CD4-positive, alpha-beta T cell (primary cell): ENCODE results near the gene CCR6. TPM values are rescaled to one million over a fixed set of nuclear protein-coding genes. Genes with fewer than 3 reads are reported as not detected.
"Not testable (repeated sequence)": the region's sequence is repeated elsewhere in the genome, so short reads cannot be mapped to it uniquely, and the experiment has no call there.

Source experiments
- ATAC-seq: fragments of 200-7000 bp; cut with Tn5 transposase; one replicate; pipeline ENCODE4 v1.10.0; 2022; ENCODE audit warnings: mild to moderate bottlenecking; ENCODE audit not compliant: poor library complexity
- CTCF ChIA-PET: fragments of 350-600 bp; sonication (Branson Sonifier 250); formaldehyde crosslinking; loops from one replicate; lab custom pipeline; 2021; ENCODE audit warnings: antibody characterized with exemption, inconsistent platforms; lab: Charles Lee
- POLR2A ChIA-PET: fragments of 350-600 bp; sonication (Branson Sonifier 250); formaldehyde crosslinking; loops from one replicate; lab custom pipeline; 2021; ENCODE audit warnings: antibody characterized with exemption, inconsistent platforms; lab: Charles Lee
- DNase-seq, 14 experiments: peaks; one replicate each; pipeline ENCODE4 v3.0.0-alpha.2; 2013 to 2020; ENCODE audit warnings: mixed read lengths in 2 of 14
- H3K27ac ChIP-seq, 2 donors: one replicate each; pipeline versions ENCODE4 v1.5.1 to v1.7.0; 2013; ENCODE audit warnings: low read length in 2 of 2, low read depth in 1 of 2, mild to moderate bottlenecking in 1 of 2
- H3K27me3 ChIP-seq, 2 experiments: 1 replicate in 1 of 2; 2 replicates in 1 of 2; pipeline versions ENCODE4 v1.6.1 to v1.7.0; 2013; ENCODE audit warnings: low read length in 2 of 2, control low read depth in 1 of 2, mild to moderate bottlenecking in 1 of 2, moderate library complexity in 1 of 2; ENCODE audit not compliant: insufficient read depth in 2 of 2, control insufficient read depth in 1 of 2
- H3K36me3 ChIP-seq: one replicate; pipeline ENCODE4 v1.6.1; 2013; ENCODE audit warnings: low read length, control low read depth; ENCODE audit not compliant: insufficient read depth
- H3K4me1 ChIP-seq: one replicate; pipeline ENCODE4 v1.6.1; 2013; ENCODE audit warnings: low read length, control low read depth; ENCODE audit not compliant: insufficient read depth
- H3K4me3 ChIP-seq: one replicate; pipeline ENCODE4 v1.5.1; 2013; ENCODE audit warnings: mild to moderate bottlenecking, low read length, moderate library complexity
- H3K9me3 ChIP-seq, 2 experiments: 1 replicate in 1 of 2; 2 replicates in 1 of 2; pipeline versions ENCODE4 v1.6.1 to v1.7.0; 2013; ENCODE audit warnings: low read length in 2 of 2, mild to moderate bottlenecking in 2 of 2, control low read depth in 1 of 2, moderate library complexity in 1 of 2; ENCODE audit not compliant: control insufficient read depth in 1 of 2, insufficient read depth in 1 of 2
- H3K27ac Mint-ChIP-seq: one replicate; pipeline ENCODE4 v1.8.0; 2020; ENCODE audit warnings: mixed read lengths
- H3K27me3 Mint-ChIP-seq: one replicate; pipeline ENCODE4 v1.8.0; 2021; ENCODE audit warnings: mixed read lengths
- H3K36me3 Mint-ChIP-seq: one replicate; pipeline ENCODE4 v1.8.0; 2021; ENCODE audit warnings: low read depth, mixed read lengths
- H3K4me1 Mint-ChIP-seq: one replicate; pipeline ENCODE4 v1.8.0; 2021; ENCODE audit warnings: low read depth, mixed read lengths
- H3K4me3 Mint-ChIP-seq: one replicate; pipeline ENCODE4 v1.8.0; 2020; ENCODE audit warnings: mild to moderate bottlenecking, mixed read lengths
- H3K9me3 Mint-ChIP-seq: one replicate; pipeline ENCODE4 v1.8.0; 2020; ENCODE audit warnings: mixed read lengths
- CTCF ChIP-seq: fragments of 200-600 bp; IDR thresholded peaks from one replicate; pipeline ENCODE4 v1.8.0; 2022; ENCODE audit warnings: antibody characterized with exemption, mild to moderate bottlenecking
- intact Hi-C, 2 experiments: fragments of 100-400 bp; cut with DNase I in 1 of 2; cut with micrococcal nuclease in 1 of 2; formaldehyde crosslinking; loops; one replicate each; pipeline versions ENCODE4 v1.15.1 to v1.9.0; 2023 to 2025; cut with DNase I, micrococcal nuclease
- total RNA-seq, 174 experiments: library from RNA in 2 of 174; stranded (reverse) in 2 of 174; gene quantifications; one replicate each; pipeline ENCODE4 v1.2.3 and lab custom pipeline; 2021 to 2026

CCR6 gene
- total RNA-seq, 2 experiments from 2014 or later: 13.6 to 15.9 TPM

DNA sequence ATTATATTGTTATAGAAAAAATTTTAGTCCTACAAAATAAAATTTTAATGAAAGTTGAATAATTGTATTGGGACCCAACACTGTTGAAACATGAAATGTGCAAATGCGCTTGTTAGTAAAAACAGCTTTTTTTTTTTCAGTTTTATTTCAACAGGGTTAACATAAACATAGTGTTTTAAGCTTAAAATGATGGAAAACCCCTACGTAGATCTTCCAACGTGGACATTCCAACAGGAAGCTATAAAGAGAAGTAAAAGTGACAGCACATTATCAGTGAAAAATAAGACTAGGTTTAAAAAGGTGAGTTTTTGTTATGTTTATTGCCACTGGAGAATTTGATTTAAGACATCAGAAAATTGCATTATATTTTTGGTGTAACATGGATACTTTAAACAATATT, 41.4 kb downstream of the CCR6 start:
- H3K9me3 Mint-ChIP-seq: no peaks in the 10 kb centered on the region
- no peak for TF ChIP-seq CTCF
- no peak overlapping the region for H3K4me3 Mint-ChIP-seq
- no peaks in the 10 kb centered on the region for H3K27me3 ChIP-seq
- H3K9me3 ChIP-seq: no peaks in the 10 kb centered on the region
- no peaks in the 10 kb centered on the region for H3K4me1 Mint-ChIP-seq
- no peak for DNase-seq
- H3K36me3 Mint-ChIP-seq: no peaks in the 10 kb centered on the region
- intact Hi-C loops: no loop called here
- POLR2A ChIA-PET: no interaction called here
- CTCF ChIA-PET: no interaction called here
- no peaks in the 10 kb centered on the region for H3K36me3 ChIP-seq
- H3K27ac ChIP-seq: no peak overlapping the region
- H3K4me1 ChIP-seq: no peaks in the 10 kb centered on the region
- no peak overlapping the region for H3K4me3 ChIP-seq
- H3K27ac Mint-ChIP-seq: no peak overlapping the region
- no peak for ATAC-seq
- H3K27me3 Mint-ChIP-seq: peaks cover 2% of the 10 kb centered on the region

DNA sequence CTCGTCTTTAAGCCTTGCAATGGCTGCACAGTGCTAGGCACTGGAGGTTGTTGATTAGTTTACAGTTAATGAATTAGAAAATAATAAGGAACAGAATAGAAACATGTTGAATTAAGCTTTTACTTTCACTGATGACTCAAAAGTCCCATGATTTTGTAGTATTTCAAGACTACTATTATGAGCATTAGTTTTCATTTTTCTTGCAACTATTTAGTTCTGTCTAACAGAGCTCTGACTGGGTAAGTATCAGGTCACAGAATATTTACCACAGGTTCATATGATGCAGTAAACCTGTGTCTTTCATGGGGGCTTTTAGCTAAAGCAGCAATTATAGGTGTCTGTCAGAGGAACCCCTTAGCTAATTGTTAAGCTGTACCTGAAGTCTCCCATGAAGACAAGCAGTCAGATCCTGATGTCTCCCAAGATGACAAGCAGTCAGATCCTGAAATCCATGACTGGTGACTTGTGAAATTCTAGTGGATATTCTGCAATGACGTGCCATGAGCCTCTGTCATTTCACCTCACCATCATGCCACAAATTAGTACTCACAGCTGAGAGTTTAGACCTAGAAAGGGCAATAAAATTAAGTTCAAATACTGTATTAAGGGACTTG, 43.1 kb downstream of the CCR6 start:
- CTCF ChIA-PET: no interaction called here
- H3K27ac ChIP-seq: no peak overlapping the region
- no peaks in the 10 kb centered on the region for H3K36me3 ChIP-seq
- POLR2A ChIA-PET: no interaction called here
- Mint-ChIP-seq H3K9me3 (no peaks in the 10 kb centered on the region), H3K4me3 (no peak overlapping the region), H3K4me1 (no peaks in the 10 kb centered on the region), H3K27me3 (peaks cover 8% of the 10 kb centered on the region), H3K27ac (no peak overlapping the region), H3K36me3 (no peaks in the 10 kb centered on the region)
- H3K27me3 ChIP-seq: no peaks in the 10 kb centered on the region
- no peak for ATAC-seq
- intact Hi-C loops: no loop called here
- no peaks in the 10 kb centered on the region for H3K4me1 ChIP-seq
- no peaks in the 10 kb centered on the region for H3K9me3 ChIP-seq
- no peak for TF ChIP-seq CTCF
- H3K4me3 ChIP-seq: no peak overlapping the region
- no peak for DNase-seq

DNA sequence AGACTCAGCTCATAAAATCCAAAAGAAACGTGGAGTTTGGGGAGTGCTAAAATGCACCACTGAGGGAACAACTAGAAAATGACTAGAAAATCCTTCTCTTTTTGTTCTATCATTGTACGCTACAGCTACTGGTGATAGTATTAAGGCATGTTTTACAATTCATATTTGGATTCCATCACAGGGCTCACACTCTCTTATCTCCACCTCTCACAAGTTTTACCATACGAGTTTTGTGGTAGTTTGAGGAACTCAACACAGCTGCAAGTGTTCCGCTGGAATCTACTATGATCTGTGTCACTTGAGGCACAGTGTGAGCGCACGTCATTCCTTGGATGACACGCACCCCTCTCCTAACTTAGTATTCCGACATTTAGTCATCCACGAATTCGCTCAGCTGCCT, 44.8 kb downstream of the CCR6 start:
- H3K36me3 Mint-ChIP-seq, H3K27ac Mint-ChIP-seq, POLR2A ChIA-PET, H3K27me3 ChIP-seq, H3K4me1 ChIP-seq, H3K9me3 Mint-ChIP-seq, H3K4me3 ChIP-seq, H3K9me3 ChIP-seq, H3K4me1 Mint-ChIP-seq, H3K27ac ChIP-seq, intact Hi-C loops, ATAC-seq, H3K36me3 ChIP-seq, CTCF ChIA-PET, H3K4me3 Mint-ChIP-seq, DNase-seq: not testable (repeated sequence)
- H3K27me3 Mint-ChIP-seq: peaks cover 12% of the 10 kb centered on the region

GRCh38 chr6:167168296-167168695, 45.4 kb downstream of the CCR6 start:
- H3K9me3 ChIP-seq, H3K27ac ChIP-seq, H3K27ac Mint-ChIP-seq, H3K4me1 ChIP-seq, ATAC-seq, H3K27me3 ChIP-seq, CTCF ChIA-PET, H3K4me3 Mint-ChIP-seq, H3K4me3 ChIP-seq, DNase-seq, H3K36me3 ChIP-seq, H3K4me1 Mint-ChIP-seq, POLR2A ChIA-PET, H3K9me3 Mint-ChIP-seq, intact Hi-C loops, H3K36me3 Mint-ChIP-seq: not testable (repeated sequence)
- H3K27me3 Mint-ChIP-seq: peaks cover 14% of the 10 kb centered on the region

DNA sequence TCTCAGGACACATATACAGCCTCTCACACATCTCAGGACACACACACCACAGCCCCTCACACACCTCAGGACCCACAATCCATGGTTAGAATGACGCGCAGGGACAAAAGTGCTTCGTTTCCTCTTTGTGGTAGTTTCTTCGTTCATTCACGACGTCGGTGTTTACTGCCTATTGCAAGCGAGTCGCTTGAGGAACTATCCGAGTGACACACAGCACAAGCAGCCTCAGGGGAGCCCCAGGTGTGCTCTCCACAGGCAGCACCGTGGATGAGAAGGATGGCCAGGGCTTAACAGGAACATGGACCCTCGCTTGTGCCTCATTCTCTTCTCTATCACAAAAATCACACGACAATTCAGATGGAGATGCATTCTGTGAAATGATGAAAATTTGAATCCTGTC, 47.0 kb downstream of the CCR6 start:
- H3K27ac Mint-ChIP-seq, intact Hi-C loops: not testable (repeated sequence)

DNA sequence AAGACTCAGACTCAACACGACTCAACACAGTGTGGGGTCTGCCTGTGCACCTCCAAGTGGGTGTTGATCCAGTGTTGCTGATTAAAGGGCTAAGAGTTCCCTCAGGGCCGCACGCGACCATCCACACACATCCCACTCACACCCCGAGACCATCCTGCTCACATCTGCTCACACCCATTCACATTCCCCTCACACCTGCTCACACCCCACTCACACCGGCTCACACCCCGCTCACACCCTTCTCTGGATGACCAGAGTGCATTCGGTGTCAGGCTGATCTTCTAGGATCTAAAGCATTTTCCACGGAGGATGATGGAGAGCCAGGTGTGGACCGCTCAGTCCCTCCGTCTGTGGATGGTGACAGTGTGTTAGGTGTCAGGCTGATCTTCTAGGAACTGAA, 48.4 kb downstream of the CCR6 start:
- DNase-seq, H3K36me3 Mint-ChIP-seq, POLR2A ChIA-PET, H3K4me1 ChIP-seq, H3K4me3 ChIP-seq, ATAC-seq, intact Hi-C loops, H3K27ac Mint-ChIP-seq, H3K27ac ChIP-seq, H3K36me3 ChIP-seq, H3K4me3 Mint-ChIP-seq, H3K9me3 Mint-ChIP-seq, H3K9me3 ChIP-seq, H3K4me1 Mint-ChIP-seq, H3K27me3 ChIP-seq, CTCF ChIA-PET: not testable (repeated sequence)
- peaks cover 14% of the 10 kb centered on the region for H3K27me3 Mint-ChIP-seq

More for the DNA sequence above, 47.0 kb downstream of the CCR6 start:
- CTCF ChIA-PET, DNase-seq, H3K9me3 Mint-ChIP-seq, H3K27me3 ChIP-seq, POLR2A ChIA-PET, H3K4me1 Mint-ChIP-seq, H3K27ac ChIP-seq, H3K4me3 Mint-ChIP-seq, H3K4me1 ChIP-seq, H3K36me3 Mint-ChIP-seq, H3K9me3 ChIP-seq, ATAC-seq, H3K36me3 ChIP-seq, H3K4me3 ChIP-seq: not testable (repeated sequence)
- peaks cover 14% of the 10 kb centered on the region for H3K27me3 Mint-ChIP-seq
